ENCODE measurements around the gene SMAGP. TPM values are rescaled to one million over a fixed set of nuclear protein-coding genes. Genes with fewer than 3 reads are reported as not detected.
"Not testable (repeated sequence)": the region's sequence is repeated elsewhere in the genome, so short reads cannot be mapped to it uniquely, and the experiment has no call there.

The SMAGP gene
- polyA plus RNA-seq, 4 donors, result 18.1 to 24.7 (median 22.3) TPM

DNA sequence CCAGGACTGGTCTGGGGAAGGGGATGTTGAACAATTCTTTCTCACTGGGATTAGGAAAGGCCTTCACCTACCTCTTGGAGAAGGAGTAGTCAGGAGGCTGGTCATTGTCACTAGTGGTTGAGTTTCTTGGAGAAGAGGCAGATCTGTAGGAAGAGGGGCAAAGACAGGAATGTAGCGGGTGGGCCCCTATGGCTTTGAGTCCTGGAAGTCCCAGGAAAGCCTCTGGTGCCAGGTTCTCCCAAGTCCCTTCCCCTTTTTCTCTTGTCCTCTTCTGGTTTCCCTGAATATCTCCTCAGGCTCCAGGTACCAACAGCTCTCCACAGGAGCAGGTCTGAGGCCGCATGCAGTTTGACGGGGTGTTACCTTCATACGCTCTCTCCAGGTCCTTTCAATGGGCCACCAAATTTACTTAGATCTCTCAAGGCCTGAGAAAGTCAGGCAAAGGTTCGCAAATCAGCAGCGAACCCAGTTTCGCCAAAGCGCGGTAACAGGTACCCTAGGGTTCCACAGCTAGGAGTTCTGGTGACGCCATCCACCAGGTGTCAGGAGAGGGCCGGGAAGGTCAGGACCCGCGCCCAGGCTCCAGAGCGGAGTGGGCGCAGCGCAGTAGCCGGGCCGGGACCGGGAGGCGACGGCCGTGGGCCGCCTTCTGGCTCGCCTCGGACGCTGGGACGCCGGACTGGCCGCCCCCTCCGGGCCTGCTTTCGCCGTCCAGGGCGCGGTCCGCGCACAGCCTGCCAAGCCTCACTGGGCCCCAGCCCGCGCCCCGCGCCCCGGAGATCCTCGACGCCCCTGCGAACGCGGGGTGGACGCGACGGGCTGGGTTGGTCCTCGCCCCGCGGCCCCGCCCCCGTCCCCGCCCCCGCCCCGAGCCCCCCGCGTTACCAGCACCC is 795 bp downstream of the SMAGP start:
- no peak for DNase-seq (ENCODE audit: low read depth in 4 of 4, low spot score in 2 of 4)

DNA sequence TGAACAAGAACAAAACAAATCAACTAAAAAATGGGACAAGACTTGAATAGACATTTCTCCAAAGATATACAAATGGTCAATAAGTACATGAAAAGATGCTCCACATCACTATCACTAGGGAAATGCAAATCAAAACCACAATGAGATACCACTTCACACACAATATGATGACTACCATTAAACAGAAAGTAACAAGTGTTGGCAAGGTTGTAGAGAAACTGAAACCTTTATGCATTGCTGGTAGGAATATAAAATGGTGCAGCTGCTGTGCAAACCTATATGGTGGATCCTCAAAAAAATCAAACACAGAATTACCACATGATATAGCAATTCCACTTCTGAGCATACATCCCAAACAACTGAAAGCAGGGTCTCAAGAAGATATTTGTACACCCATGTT is 5.2 kb downstream of the SMAGP start:
- DNase-seq (ENCODE audit: low read depth in 4 of 4, low spot score in 2 of 4), result no peak

DNA sequence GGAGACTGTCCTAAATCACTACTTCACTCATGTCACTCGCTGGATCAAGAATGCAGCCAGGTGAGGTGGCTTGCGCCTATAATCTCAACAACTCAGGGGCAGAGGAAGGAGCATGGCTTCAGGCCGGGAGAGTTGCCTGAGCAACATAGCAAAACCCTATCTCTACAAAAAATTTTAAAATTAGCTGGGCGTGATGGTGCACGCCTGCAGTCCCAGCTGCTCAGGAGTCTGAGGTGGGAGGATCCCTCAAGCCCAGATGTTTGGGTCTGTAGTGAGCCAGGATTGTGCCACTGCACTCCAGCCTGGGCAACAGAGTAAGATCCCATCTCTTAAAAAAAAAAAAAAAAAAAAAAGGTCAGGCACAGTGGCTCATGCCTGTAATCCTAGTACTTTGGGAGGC is 5.9 kb downstream of the SMAGP start:
- DNase-seq (ENCODE audit: low read depth in 4 of 4, low spot score in 2 of 4), result no peak

DNA sequence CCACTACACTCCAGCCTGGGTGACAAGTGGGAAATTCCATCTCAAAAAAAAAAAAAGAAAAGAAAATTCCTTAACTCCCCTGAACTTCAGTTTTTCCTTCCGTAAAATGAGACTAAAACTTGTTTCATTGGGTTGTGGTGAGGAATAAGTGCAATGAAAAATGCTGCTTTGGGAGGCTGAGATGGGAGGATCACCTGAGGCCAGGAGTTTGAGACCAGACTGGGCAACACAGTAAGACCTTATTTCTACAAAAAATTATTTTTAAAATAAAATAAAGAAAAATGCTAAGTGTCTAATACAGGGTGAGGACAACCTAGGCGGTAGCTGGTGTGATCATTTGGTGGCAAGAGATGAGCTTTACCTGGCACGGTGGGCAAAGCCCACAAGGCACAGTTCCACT is 6.9 kb downstream of the SMAGP start:
- no peak for DNase-seq (ENCODE audit: low read depth in 4 of 4, low spot score in 2 of 4)

DNA sequence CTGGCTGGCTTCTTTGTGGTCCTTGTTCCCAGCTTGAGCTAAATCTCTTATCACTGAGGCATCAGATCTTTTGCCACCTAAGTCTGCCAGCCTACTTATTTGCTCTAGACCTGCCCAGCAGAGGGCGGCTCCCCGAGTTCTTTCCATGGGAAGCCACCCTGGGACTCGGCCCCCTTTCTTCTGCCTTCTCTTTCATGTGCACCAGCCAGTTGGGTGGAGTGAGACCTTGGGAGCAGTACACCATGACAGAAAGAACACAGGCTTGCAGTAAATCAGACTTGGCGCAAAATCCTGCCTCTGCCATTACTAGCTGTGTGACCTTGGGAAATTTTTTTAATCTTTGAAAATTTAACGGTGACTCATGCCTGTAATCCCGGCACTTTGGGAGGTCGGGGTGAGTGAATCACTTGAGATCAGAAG is 7.4 kb downstream of the SMAGP start:
- DNase-seq (ENCODE audit: low read depth in 4 of 4, low spot score in 2 of 4), result peak in 1 of 4 donors; percentile 51

DNA sequence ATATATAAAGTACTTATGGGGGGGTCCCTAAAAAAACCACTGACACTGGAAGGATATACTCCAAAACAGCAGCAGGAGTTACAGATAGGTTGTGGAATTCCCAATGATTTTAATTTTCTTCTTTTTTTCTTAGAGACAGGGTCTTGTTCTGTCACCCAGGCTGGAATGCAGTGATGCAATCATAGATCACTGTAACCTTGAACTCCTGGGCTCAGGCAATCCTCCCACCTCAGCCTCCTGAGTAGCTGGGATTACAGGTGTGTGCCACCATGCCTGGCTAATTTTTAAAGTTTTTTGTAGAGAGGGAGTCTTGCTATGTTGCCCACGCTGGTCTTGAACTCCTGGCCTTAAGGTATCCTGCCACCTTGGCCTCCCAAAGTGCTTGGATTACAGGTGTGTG is 10.6 kb downstream of the SMAGP start:
- DNase-seq (ENCODE audit: low read depth in 4 of 4, low spot score in 2 of 4), result not testable (repeated sequence)

DNA sequence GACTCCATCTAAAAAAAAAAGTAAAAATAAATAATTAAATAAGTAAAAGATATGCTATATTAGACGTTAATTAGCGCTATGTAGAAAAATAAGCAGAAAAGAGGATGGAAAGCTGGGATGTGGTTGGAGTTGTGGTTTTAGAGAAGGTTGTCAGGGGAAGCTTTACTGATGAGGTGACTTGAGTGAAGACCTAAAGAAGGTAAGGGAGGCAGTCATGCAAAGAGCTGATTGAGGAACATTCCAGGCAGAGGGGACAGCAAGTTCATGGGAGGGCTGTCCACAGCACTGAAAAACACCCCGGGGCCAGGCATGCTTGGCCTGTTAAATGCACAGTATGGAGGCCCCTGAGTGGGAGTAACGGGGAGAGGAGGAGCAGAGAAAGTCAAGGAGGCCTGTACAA is 15.7 kb downstream of the SMAGP start:
- no peak for DNase-seq (ENCODE audit: low read depth in 4 of 4, low spot score in 2 of 4)

DNA sequence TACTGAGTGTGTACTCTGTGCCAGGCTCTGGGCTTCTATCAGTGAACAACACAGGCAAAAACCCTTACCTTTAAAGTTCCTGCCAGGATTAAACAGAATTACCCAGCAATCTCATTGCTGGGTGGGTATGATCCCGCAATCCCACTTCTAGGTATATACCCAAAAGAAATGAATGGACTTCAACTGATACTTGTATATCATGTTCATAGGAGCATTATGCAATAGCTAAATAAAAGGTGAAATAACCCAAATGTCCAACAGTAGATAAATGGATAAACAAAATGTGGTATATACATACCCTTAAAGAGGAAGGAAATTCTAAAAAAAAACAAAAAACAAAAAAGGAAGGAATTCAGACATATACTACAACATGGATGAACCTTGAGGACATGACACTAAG is 16.9 kb downstream of the SMAGP start:
- DNase-seq (ENCODE audit: low read depth in 4 of 4, low spot score in 2 of 4), result no peak

DNA sequence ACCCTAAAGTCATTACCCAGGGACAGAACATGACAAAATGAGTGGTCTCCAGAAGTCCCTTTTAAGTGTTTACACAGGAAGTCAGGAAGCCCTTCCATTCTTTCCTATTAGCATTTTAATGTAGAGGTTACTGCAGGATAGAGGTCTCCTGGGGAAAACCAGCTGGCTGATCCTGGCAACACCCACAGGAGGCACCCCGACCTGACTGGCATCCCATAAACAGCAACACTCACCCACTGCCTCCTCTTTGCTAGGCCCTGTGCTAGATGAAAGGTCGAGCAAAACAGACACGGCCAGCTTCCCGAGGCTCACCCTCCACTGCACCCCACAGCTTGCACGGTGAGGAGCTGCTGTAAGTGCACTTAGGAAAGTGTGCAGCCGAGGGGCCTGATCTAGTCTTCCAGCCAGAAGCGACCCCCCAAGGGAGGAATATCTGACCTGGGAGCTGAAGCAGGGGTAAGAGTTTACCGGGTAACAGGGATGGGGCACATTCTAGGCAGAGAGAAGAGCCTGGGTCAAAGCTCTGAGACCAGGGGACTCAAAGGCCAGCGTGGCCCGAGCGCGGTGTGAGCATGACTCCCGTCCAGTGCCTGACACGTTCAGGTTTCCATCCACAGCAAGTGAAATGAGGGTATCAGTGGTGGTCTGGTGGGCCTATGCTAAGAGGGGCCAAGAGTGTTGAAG is 22.6 kb downstream of the SMAGP start:
- DNase-seq (ENCODE audit: low read depth in 4 of 4, low spot score in 2 of 4), result no peak

DNA sequence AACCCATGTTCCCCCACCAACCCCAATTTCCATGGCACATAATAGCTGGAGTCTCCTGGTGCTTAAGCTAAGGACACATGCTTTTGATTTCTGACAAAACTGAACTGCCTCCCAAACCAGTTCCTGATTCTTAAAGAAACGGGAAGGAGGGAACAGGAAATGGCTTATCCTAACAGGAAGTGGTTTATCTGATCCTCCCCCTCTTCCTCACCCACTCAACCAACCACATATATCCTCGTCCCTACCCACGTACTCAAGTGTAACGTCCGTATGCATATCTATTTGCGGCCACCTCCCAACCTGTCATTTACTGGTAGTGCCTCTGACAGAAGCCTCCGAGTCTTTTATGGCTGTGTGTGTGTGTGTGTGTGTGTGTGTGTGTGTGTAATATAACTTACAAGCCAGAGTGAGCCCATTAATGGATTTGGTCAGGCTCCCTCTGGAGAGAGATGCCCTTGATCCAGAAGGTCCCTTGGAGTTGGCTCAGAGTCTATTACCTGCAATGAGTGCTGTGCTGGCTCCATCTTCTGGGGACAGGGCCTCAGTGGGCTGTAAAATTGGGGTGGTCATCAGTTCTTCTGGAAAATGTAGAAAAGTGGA is 23.9 kb downstream of the SMAGP start:
- DNase-seq (ENCODE audit: low read depth in 4 of 4, low spot score in 2 of 4), result no peak

DNA sequence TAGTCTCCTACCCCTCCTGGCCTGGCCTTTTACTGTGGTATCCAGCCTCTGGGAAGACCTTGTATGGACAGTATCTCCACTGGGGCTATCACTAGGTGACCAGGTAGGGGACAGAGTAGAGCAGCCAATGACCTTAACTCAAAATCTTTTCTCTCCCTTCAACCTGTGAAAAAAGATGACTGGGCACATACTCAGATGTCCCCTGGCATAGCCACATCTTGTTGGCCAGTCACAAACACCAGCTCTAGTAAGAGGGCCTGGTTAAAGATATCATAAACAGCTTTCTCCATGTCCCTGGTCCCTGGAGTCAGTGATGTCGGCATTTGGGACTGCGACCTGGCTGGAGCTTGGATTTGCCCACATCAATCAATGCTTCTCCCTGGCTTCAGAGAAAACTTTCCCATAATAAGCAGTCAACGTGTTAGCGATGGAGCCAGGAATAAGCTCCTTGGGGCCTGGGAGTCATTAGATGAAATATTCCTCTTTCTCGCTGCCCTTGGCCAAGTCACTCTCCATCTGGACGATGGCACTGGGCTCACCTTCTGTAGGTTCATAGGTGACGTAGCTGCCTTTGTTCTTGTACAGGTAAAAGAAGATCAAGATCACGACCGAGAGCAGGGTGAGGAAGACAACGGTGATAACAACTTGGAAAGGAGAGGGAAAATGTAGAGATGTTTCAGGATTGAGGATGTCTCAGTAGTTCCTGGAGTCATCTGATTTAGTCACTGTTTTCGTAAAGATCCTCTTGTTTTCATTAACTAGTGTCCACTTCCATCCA is 24.6 kb downstream of the SMAGP start:
- no peak for DNase-seq (ENCODE audit: low read depth in 4 of 4, low spot score in 2 of 4)

DNA sequence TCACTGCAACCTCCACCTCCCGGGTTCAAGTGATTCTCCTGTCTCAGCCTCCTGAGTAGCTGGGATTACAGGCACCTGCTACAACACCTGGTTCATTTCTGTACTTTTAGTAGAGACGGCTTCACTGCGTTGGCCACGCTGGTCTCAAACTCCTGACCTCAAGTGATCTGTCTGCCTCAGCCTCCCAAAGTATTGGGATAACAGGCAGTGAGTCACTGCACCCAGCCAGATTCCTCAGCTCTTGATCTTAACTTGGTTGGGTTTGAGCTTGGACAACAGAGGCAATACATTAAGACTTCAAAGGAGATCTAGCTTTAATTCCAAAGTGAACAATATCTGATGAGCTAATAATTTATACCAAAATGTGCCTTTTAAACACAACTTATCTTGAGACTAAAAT is 25.9 kb downstream of the SMAGP start:
- DNase-seq (ENCODE audit: low read depth in 4 of 4, low spot score in 2 of 4), result no peak

DNA sequence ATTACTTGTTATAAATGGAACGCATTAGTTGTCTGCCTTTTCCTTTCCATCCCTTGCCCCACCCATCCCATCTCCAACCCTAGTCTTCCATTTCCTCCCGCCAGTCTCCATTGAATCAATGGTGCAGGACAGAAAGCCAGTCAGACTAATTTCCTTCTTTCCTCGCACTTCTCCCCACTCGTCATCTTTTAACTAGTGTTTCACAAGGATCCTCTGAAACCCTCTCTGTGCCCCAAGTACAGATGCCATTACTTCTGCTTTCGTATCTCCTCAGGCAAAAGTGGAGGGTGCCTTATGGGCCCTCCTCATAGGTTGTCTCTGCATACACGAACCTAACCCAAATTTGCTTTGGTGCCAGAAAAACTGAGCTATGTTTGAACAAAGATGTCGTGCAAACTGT is 27.3 kb downstream of the SMAGP start:
- no peak for DNase-seq (ENCODE audit: low read depth in 4 of 4, low spot score in 2 of 4)

DNA sequence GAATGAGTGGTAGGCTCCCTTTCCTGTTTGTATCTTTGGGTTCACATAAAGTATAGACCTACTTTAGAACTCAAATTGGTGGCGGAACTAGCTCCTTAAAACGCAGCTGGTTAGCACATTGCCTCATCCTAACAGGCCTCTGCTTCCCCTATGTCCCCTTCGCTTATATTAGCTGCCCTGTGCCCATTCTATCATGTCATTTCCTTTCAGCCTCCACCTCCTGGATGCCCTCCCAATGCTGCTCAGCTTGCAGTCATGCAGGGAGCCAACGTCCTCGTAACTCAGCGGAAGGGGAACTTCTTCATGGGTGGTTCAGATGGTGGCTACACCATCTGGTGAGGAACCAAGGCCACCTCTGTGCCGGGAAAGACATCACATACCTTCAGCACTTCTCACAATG is 28.1 kb downstream of the SMAGP start:
- no peak for DNase-seq (ENCODE audit: low read depth in 4 of 4, low spot score in 2 of 4)

DNA sequence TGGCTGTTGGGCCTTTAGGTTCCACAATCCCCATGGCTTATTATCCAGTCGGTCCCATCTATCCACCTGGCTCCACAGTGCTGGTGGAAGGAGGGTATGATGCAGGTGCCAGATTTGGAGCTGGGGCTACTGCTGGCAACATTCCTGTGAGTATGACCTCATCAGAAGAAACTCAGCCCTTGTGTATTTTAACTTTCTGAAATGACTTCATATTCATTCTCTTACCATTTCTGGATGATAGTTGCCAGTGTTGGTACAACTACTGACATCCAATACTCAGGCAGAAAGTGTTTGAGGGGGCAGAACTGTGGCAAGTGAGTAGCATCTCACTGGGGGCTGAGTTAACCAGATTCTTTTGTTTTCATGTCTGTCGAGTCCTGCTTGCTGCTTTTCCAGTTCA is 29.2 kb downstream of the SMAGP start:
- no peak for DNase-seq (ENCODE audit: low read depth in 4 of 4, low spot score in 2 of 4)

DNA sequence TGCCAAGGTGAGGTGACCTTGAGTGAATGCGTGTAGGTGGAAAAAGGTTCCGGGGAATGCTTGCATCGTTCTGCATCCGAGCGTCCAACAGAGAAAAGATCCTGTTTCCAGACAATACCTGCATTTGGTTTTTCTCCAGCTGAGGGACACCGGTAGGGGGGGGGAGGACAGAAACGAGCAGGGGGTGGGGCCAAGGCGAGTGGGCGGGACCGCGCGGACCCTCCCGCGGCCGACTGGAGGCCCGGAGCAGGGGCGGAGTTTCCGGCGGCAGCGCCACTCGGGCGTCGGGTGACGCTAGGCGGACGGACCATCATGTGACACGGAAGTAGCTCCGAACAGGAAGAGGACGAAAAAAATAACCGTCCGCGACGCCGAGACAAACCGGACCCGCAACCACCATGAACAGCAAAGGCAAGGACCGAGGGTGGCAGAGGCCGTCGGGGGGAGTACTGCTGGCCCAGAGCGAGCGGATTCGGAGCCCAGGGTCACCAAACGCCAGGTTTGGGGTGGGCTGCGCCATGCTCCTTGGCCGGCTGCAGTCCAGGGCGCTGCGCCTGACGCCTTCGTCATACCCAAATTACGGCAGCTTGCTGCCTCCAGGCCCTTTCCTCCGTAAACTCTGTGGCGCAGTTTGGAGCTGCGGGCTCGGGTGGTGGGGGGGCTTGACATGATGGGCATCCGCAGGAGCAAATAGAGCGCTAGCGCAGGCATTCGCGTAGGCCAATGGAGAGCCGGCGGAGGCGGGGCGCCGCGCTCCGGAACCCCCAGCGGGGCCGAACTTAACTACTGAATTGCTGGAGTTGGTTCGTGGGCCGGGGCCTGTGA is 31.5 kb downstream of the SMAGP start, which contains the start of gene DAZAP2:
Gene DAZAP2, plus strand, starts transcription at position 317 of the 825 bp plus-strand sequence. Its CDS starts 82 bp downstream, at position 399.
- DNase-seq (ENCODE audit: low read depth in 4 of 4, low spot score in 2 of 4), result peak; percentile 84 to 91 (median 90)

DNA sequence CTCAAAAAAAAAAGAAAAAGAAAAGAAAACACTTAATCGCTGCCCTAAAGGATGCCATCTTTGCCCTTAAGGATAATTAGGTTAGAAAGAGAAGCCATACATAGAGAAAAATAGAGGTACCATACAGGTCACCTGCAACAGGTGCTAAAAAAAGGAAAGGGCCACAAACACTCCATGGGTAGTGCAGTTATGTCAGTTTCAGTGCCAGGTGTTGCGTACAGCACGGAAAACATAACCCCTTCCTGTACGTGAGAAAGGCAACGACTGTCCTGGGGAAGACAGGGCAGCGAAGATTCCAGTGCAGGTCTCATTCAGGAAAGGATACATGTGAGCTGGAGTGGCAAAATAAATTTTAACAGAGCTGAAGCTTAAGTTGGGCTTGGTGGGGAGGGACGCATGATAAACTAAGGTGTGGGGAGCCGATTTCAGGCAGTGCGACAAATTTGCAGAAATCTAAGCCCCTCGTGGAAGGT is 32.1 kb downstream of the SMAGP start:
- no peak for DNase-seq (ENCODE audit: low read depth in 4 of 4, low spot score in 2 of 4)

DNA sequence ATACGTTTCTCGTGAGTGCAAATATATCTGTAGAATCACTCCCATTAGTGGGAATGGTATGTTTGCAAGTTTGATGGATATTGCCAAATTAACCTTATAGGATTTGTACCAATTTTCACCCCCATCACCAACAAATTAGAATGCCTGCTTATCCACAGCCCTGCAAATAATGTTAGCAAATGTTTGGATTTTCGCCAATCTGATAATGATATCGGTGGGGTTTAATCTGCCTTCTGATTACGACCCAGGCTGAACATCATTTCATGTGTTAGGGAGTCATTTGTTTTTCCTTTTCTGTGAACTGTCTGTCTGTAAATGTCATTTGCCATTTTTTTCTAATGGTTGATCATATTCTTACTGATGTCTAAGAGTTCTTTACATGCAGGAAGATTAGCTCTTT is 35.7 kb downstream of the SMAGP start:
- DNase-seq (ENCODE audit: low read depth in 4 of 4, low spot score in 2 of 4), result no peak

DNA sequence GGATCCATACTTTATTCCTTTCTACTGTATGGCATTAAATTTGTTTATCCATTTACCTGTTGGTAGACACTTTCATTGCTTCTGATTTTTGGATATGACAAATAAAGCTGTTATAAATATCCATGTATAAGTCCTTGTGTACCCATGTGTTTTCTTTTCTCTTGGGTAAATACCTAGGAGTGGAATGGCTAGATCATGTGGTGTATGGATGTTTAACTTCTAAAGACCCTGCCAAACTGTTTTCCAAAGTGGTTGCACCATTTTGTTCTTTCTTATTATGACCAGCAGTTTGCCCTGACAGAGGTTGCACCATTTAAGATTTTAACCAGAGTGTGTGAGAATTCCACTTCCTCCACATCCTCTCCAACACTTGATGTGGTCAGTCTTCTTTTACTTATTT is 37.6 kb downstream of the SMAGP start:
- no peak for DNase-seq (ENCODE audit: low read depth in 4 of 4, low spot score in 2 of 4)
